Activated T-helper 17 cell treated with anti-CD3 and anti-CD28 coated beads, Interleukin-2, amount 50 U/mL, for 72 hours (primary cell): ENCODE data around the gene NUP155. TPM values are rescaled to one million over a fixed set of nuclear protein-coding genes. Genes with fewer than 3 reads are reported as not detected.

Source experiments
- ATAC-seq: fragments of 150-1000 bp; cut with Tn5 transposase; replicated peaks from 2 replicates; pipeline ENCODE4 v1.10.0; 2021; ENCODE audit warnings: mild to moderate bottlenecking, moderate library complexity
- H3K27ac Mint-ChIP-seq: one replicate; pipeline ENCODE4 v1.8.0; 2022; ENCODE audit warnings: mixed read lengths
- H3K27me3 Mint-ChIP-seq: one replicate; pipeline ENCODE4 v1.8.0; 2022; ENCODE audit warnings: mixed read lengths
- H3K36me3 Mint-ChIP-seq: one replicate; pipeline ENCODE4 v1.8.0; 2022; ENCODE audit warnings: low read depth, mild to moderate bottlenecking, mixed read lengths
- H3K4me1 Mint-ChIP-seq: one replicate; pipeline ENCODE4 v1.8.0; 2022; ENCODE audit warnings: mixed read lengths
- H3K4me3 Mint-ChIP-seq: one replicate; pipeline ENCODE4 v1.8.0; 2022; ENCODE audit warnings: mild to moderate bottlenecking, mixed read lengths
- H3K9me3 Mint-ChIP-seq: one replicate; pipeline ENCODE4 v1.8.0; 2022; ENCODE audit warnings: mixed read lengths
- total RNA-seq, 2 donors: library from RNA; stranded (reverse); gene quantifications; one replicate each; pipeline ENCODE4 v1.2.3, GENCODE V29; 2022

Gene NUP155
- total RNA-seq, 2 donors from 2014 or later, result 54.6 to 84.5 TPM

DNA sequence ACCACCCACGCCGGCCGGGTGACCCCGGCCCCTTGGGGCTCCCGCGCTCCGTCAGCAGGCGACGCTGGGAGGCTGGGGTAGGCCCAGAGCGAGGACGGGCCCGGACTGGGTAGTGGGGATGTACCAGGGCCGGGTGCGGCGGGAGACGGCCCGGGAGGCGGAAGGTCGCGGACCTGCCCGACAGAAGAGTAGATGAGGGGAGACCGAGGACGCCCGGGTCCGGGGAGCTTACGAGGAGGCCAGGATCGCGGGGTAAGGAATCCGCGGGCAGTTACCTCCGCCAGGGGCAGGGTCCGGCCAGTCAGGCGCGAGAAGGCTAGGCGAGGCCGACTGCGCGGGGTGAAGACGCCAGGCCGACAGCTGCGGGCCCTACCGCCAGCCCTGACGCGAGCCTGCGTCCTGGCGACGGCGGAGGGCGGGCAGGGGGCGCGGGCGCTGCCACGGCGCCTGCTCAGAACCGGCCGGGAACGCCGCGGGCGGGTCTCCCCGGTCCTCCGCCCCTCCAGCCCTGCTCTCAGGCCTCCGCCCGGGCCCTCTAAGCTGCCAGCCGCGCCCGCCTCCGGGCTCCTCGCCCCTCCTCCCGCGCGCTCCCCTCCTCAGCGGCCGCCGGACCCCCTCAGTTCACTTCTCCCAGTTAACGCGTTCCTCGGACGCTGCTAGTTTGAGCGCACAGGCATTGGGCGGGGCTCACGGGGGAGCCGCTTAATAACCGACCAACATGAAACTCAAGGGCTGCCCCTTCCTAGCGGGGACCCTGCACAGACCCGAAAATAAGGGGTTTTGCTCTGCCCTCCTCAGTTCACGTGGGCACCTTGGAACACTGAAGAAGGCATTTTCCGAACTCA is 121.7 kb downstream of the NUP155 start, which contains the start of gene CPLANE1:
CPLANE1 (minus strand) TSS at position 407 of the 845 bp plus-strand sequence. CDS start 1,678 bp downstream, outside the sequence.
- no peaks in the 10 kb centered on the region for H3K36me3 Mint-ChIP-seq
- no peaks in the 10 kb centered on the region for H3K9me3 Mint-ChIP-seq
- peak within 1 kb of the TSS; percentile 92 for H3K27ac Mint-ChIP-seq
- H3K27me3 Mint-ChIP-seq, result no peaks in the 10 kb centered on the region
- H3K4me1 Mint-ChIP-seq, result peaks cover 10% of the 10 kb centered on the region
- H3K4me3 Mint-ChIP-seq, result peak within 1 kb of the TSS; percentile 86
- peak; percentile 89 for ATAC-seq

DNA sequence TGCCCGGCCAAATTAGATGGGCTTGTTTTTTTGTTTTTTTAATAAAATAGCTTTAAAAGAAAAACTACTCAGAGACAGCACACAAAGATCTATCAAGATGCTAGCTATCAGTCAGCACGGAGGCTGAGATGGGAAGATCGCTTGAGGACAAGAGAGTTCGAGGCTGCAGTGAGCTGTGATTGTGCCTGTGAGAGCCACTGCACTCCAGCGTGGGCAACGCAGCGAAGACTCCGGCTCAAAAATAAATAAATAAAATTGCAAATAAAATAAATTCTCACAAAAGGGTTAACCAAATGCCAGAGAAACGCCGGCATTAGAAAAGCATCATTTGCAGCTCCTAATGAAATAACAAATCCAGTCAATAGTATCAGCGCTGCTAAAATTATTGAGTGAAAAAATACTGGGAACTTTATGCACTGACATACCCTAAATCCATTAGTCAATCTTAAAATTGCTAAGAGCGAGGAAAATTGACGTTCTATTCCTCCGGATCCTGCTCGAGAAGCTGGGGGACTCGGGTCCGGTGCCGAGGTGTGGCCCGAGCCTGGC is 122.4 kb downstream of the NUP155 start:
- Mint-ChIP-seq H3K9me3 (no peaks in the 10 kb centered on the region), H3K4me1 (peaks cover 10% of the 10 kb centered on the region), H3K36me3 (no peaks in the 10 kb centered on the region), H3K27ac (peak overlapping the region; percentile 33), H3K27me3 (no peaks in the 10 kb centered on the region), H3K4me3 (peak overlapping the region; percentile 86)
- ATAC-seq, result no peak

DNA sequence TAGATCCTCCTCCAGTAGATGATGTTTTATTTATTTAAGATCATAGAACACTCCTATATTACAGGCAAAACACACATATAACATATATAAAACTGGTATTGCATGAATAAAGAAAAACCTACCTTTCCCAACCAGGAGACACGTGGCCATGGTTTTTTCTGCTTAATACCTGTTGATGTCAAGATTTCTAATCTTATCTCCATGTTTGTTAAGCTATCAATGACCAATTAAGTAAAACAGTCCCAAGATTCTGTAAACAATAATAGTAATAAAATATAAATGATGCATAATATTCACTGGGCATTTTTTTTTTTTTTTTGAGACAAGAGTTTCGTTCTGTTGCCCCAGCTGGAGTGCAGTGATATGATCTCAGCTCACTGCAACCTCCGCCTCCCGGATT is 123.4 kb downstream of the NUP155 start:
- H3K36me3 Mint-ChIP-seq, result peaks cover 5% of the 10 kb centered on the region
- H3K4me1 Mint-ChIP-seq, result peaks cover 10% of the 10 kb centered on the region
- no peaks in the 10 kb centered on the region for H3K9me3 Mint-ChIP-seq
- H3K27ac Mint-ChIP-seq, result no peak overlapping the region
- peak overlapping the region; percentile 86 for H3K4me3 Mint-ChIP-seq
- no peaks in the 10 kb centered on the region for H3K27me3 Mint-ChIP-seq
- no peak for ATAC-seq

DNA sequence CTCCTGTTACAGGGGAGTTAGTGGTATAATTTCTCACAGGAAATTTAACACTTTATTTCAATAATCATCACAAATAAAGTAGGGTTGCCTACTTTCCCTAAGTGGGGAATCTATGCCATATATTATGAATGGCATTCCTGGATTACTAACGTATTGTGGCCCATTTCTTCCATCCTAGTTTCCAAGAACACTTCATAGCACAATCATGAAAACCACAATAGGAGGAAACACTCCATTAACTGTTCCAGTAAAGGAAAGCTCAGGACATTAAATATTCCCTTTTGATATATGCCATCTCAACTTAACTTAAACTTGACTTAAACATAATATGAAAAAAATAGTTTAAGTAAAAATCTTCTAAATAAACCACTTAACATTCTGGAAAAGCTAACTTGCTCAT is 123.9 kb downstream of the NUP155 start:
- Mint-ChIP-seq H3K27ac (no peak overlapping the region), H3K36me3 (peaks cover 5% of the 10 kb centered on the region), H3K4me3 (peak overlapping the region; percentile 86), H3K9me3 (no peaks in the 10 kb centered on the region), H3K27me3 (no peaks in the 10 kb centered on the region), H3K4me1 (peaks cover 10% of the 10 kb centered on the region)
- ATAC-seq, result no peak

Other genes starting within 250 kb of the NUP155 start
- 1 to 10 TPM; 5.8 to 9.0 TPM for gene CPLANE1, start 121.7 kb downstream of the NUP155 start, total RNA-seq
- gene WDR70, start 8.2 kb upstream of the NUP155 start, total RNA-seq, result 10 to 100 TPM; 20.2 to 39.4 TPM